ENCODE measurements around the gene PHF19. TPM values are rescaled to one million over a fixed set of nuclear protein-coding genes. Genes with fewer than 3 reads are reported as not detected.

PHF19 gene
- total RNA-seq, result 10 to 100 TPM; 11.3 to 15.5 (median 13.8) TPM

GRCh38 chr9:120876842-120877240 lies at the start of gene PHF19:
PHF19 (minus strand) TSS chr9:120877188; CDS start chr9:120874741, 2,447 bp downstream.
- Histone ChIP-seq H3K27me3 (no peaks in the 10 kb centered on the region), H3K4me1 (peaks cover 26% of the 10 kb centered on the region), H3K9me3 (no peaks in the 10 kb centered on the region), H3K36me3 (no peaks in the 10 kb centered on the region), H3K4me3 (peak within 1 kb of the TSS; percentile 82), H3K27ac (peak within 1 kb of the TSS; percentile 90)
- no peak for DNase-seq (ENCODE audit: low spot score in 2 of 2)
- TF ChIP-seq EP300 (IDR thresholded peaks at IDR 0.05), result no peak
- TF ChIP-seq POLR2A (IDR thresholded peaks at IDR 0.05), result no peak
- TF ChIP-seq, protein P1, sequence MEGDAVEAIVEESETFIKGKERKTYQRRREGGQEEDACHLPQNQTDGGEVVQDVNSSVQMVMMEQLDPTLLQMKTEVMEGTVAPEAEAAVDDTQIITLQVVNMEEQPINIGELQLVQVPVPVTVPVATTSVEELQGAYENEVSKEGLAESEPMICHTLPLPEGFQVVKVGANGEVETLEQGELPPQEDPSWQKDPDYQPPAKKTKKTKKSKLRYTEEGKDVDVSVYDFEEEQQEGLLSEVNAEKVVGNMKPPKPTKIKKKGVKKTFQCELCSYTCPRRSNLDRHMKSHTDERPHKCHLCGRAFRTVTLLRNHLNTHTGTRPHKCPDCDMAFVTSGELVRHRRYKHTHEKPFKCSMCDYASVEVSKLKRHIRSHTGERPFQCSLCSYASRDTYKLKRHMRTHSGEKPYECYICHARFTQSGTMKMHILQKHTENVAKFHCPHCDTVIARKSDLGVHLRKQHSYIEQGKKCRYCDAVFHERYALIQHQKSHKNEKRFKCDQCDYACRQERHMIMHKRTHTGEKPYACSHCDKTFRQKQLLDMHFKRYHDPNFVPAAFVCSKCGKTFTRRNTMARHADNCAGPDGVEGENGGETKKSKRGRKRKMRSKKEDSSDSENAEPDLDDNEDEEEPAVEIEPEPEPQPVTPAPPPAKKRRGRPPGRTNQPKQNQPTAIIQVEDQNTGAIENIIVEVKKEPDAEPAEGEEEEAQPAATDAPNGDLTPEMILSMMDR (IDR thresholded peaks at IDR 0.05), result no peak
- no peak for TF ChIP-seq POLR2AphosphoS5 (IDR thresholded peaks at IDR 0.05)
- no CpG with 5 or more reads among the region's 45 CpGs for WGBS

- Histone ChIP-seq H3K9me3 (no peaks in the 10 kb centered on the region), H3K27me3 (no peaks in the 10 kb centered on the region), H3K4me3 (no peak within 1 kb of the TSS), H3K36me3 (no peaks in the 10 kb centered on the region), H3K4me1 (peaks cover 37% of the 10 kb centered on the region), H3K27ac (peak within 1 kb of the TSS; percentile 10)
- 74% methylated on average over 4 of the region's 6 CpGs for WGBS
- TF ChIP-seq EP300 (IDR thresholded peaks at IDR 0.05) (no peak), POLR2A (IDR thresholded peaks at IDR 0.05) (no peak), POLR2AphosphoS5 (IDR thresholded peaks at IDR 0.05) (no peak)
- TF ChIP-seq, protein P1 (IDR thresholded peaks at IDR 0.05), result no peak
- DNase-seq (ENCODE audit: low spot score in 2 of 2), result peak in 1 of 2 donors; percentile 56
Measured at GRCh38 chr9:120926397-120926928, 49.5 kb upstream of the PHF19 start, which contains the start of gene TRAF1. TRAF1 (minus strand) TSS chr9:120926796; CDS start chr9:120926075, 721 bp downstream.

- WGBS, result 65% methylated on average over 11 of the region's 13 CpGs
- Histone ChIP-seq H3K4me1 (peaks cover 32% of the 10 kb centered on the region), H3K36me3 (no peaks in the 10 kb centered on the region), H3K27ac (peak overlapping the region; percentile 10), H3K9me3 (no peaks in the 10 kb centered on the region), H3K27me3 (no peaks in the 10 kb centered on the region), H3K4me3 (no peak overlapping the region)
- no peak for DNase-seq (ENCODE audit: low spot score in 2 of 2)
- TF ChIP-seq, protein P1 (IDR thresholded peaks at IDR 0.05), result no peak
- TF ChIP-seq POLR2A (IDR thresholded peaks at IDR 0.05) (no peak), POLR2AphosphoS5 (IDR thresholded peaks at IDR 0.05) (no peak), EP300 (IDR thresholded peaks at IDR 0.05) (no peak)
Measured at GRCh38 chr9:120925535-120926396, 48.8 kb upstream of the PHF19 start.

- DNase-seq (ENCODE audit: low spot score in 2 of 2), result no peak
- peaks cover 34% of the 10 kb centered on the region for H3K4me1 ChIP-seq
- H3K27me3 ChIP-seq, result no peaks in the 10 kb centered on the region
- H3K4me3 ChIP-seq, result no peak overlapping the region
- no peak overlapping the region for H3K27ac ChIP-seq
- no peaks in the 10 kb centered on the region for H3K9me3 ChIP-seq
- H3K36me3 ChIP-seq, result no peaks in the 10 kb centered on the region
- 83% methylated on average over 11 of the region's 11 CpGs for WGBS
- TF ChIP-seq, protein P1 (IDR thresholded peaks at IDR 0.05), result no peak
- TF ChIP-seq POLR2AphosphoS5 (IDR thresholded peaks at IDR 0.05), result no peak
- TF ChIP-seq EP300 (IDR thresholded peaks at IDR 0.05), result no peak
Measured at GRCh38 chr9:120924698-120925534, 47.9 kb upstream of the PHF19 start.
